Activated effector memory CD4-positive, alpha-beta T cell treated with anti-CD3 and anti-CD28 coated beads, Interleukin-2, amount 50 U/mL, for 16 hours (primary cell): ENCODE data around the gene CCZ1B.
"Not testable (repeated sequence)": the region's sequence is repeated elsewhere in the genome, so short reads cannot be mapped to it uniquely, and the experiment has no call there.

Source experiments
- DNase-seq: peaks from one replicate; pipeline ENCODE4 v3.0.0-alpha.2; 2020

CCZ1B gene

GRCh38 chr7:6826151-6826550 is at the start of gene CCZ1B:
Gene CCZ1B, minus strand, starts transcription at chr7:6826275. Its CDS starts 78 bp downstream, at chr7:6826197.
- DNase-seq: peak; percentile 94

- DNase-seq: not testable (repeated sequence)
Observed at GRCh38 chr7:6875022-6875421, 48.9 kb upstream of the CCZ1B start.

- DNase-seq: not testable (repeated sequence)
Observed at GRCh38 chr7:6872246-6872945, 46.3 kb upstream of the CCZ1B start.

- peak; percentile 62 for DNase-seq
Observed at GRCh38 chr7:6871421-6872144, 45.5 kb upstream of the CCZ1B start.

GRCh38 chr7:6864751-6865150 is 38.7 kb upstream of the CCZ1B start:
- DNase-seq: not testable (repeated sequence)

GRCh38 chr7:6864188-6864587 is 38.1 kb upstream of the CCZ1B start:
- DNase-seq: not testable (repeated sequence)

- not testable (repeated sequence) for DNase-seq
Observed at GRCh38 chr7:6862876-6863275, 36.8 kb upstream of the CCZ1B start.

GRCh38 chr7:6857721-6858314 is 31.7 kb upstream of the CCZ1B start:
- DNase-seq: peak; percentile 91

GRCh38 chr7:6855563-6856131 is 29.6 kb upstream of the CCZ1B start:
- DNase-seq: not testable (repeated sequence)

GRCh38 chr7:6854747-6855562 is 28.9 kb upstream of the CCZ1B start:
- not testable (repeated sequence) for DNase-seq

- DNase-seq: not testable (repeated sequence)
Observed at GRCh38 chr7:6853681-6854080, 27.6 kb upstream of the CCZ1B start.

- not testable (repeated sequence) for DNase-seq
Observed at GRCh38 chr7:6849127-6849526, 23.1 kb upstream of the CCZ1B start.

- not testable (repeated sequence) for DNase-seq
Observed at GRCh38 chr7:6847751-6848150, 21.7 kb upstream of the CCZ1B start.

GRCh38 chr7:6845971-6846449 is 19.9 kb upstream of the CCZ1B start:
- DNase-seq: not testable (repeated sequence)

- DNase-seq: not testable (repeated sequence)
Observed at GRCh38 chr7:6843654-6844053, 17.6 kb upstream of the CCZ1B start.

- DNase-seq: not testable (repeated sequence)
Observed at GRCh38 chr7:6843092-6843491, 17.0 kb upstream of the CCZ1B start.

- not testable (repeated sequence) for DNase-seq
Observed at GRCh38 chr7:6842278-6842921, 16.3 kb upstream of the CCZ1B start.

GRCh38 chr7:6837081-6837480 is 11.0 kb upstream of the CCZ1B start:
- DNase-seq: not testable (repeated sequence)

GRCh38 chr7:6835521-6835920 is 9.4 kb upstream of the CCZ1B start:
- not testable (repeated sequence) for DNase-seq

GRCh38 chr7:6833636-6834035 is 7.6 kb upstream of the CCZ1B start:
- DNase-seq: no peak

- no peak for DNase-seq
Observed at GRCh38 chr7:6831018-6831725, 5.1 kb upstream of the CCZ1B start.
